Measurements from ENCODE around the gene HS6ST3.

GRCh38 chr13:96193728-96194310, 103.9 kb downstream of the HS6ST3 start:
- no peak for TF ChIP-seq CTCF (IDR thresholded peaks at IDR 0.05; ENCODE audit: low read length)
- no peak for TF ChIP-seq EZH2 (IDR thresholded peaks at IDR 0.05; ENCODE audit: borderline replicate concordance, low read length)

Data from OCI-LY1 (cell line).